ENCODE data around the gene LRRC45. TPM values are rescaled to one million over a fixed set of nuclear protein-coding genes. Genes with fewer than 3 reads are reported as not detected.

Gene LRRC45
- total and polyA plus RNA-seq, 2 donors (not counting 3 experiments of a cell fraction or from before 2014, with no cell fraction given) = 7.6 to 22.9 TPM

- Histone ChIP-seq H2AFZ (ENCODE audit: low read depth, low read length) (peak within 1 kb of the TSS; percentile 87), H3K9ac (replicated peaks; ENCODE audit: extremely low read depth, insufficient read depth, low read length) (peak within 1 kb of the TSS; percentile 78), H3K27ac (ENCODE audit: insufficient read depth, low read depth, low read length) (peak within 1 kb of the TSS; percentile 36), H3K4me3 (replicated peaks in 1 of 3; ENCODE audit: insufficient read depth in 1 of 3, low read depth in 1 of 3, low read length in 3 of 3) (peak within 1 kb of the TSS; percentile 58 to 71 (median 69)), H3K9me1 (replicated peaks; ENCODE audit: control insufficient read depth, extremely low read depth, insufficient read depth, low read length) (no peaks in the 10 kb centered on the region), H3K9me3 (replicated peaks; ENCODE audit: control insufficient read depth, insufficient read depth, low read length) (no peaks in the 10 kb centered on the region), H3K4me1 (ENCODE audit: control insufficient read depth, extremely low read depth, insufficient read depth, low read length) (peaks cover 9% of the 10 kb centered on the region), H3K27me3 (ENCODE audit: control insufficient read depth in 2 of 2, insufficient read depth in 2 of 2, low read length in 2 of 2) (no peaks in the 10 kb centered on the region), H3K4me2 (ENCODE audit: insufficient read depth, low read length) (peak within 1 kb of the TSS; percentile 67), H4K20me1 (replicated peaks; ENCODE audit: control insufficient read depth, extremely low read depth, insufficient read depth, low read length) (no peaks in the 10 kb centered on the region), H3K79me2 (ENCODE audit: control insufficient read depth, insufficient read depth, low read length) (peaks cover 4% of the 10 kb centered on the region), H3K36me3 (ENCODE audit: control insufficient read depth in 2 of 2, extremely low read depth in 1 of 2, insufficient read depth in 2 of 2, low read length in 2 of 2) (no peaks in the 10 kb centered on the region)
- dilution Hi-C loops (cut with MboI; ENCODE audit: extremely low pct_ligation_motif_present, low sequenced_read_pairs) = no loop called here
- FAIRE-seq (peak; percentile 99), DNase-seq (ENCODE audit: low read depth, low spot score) (peak; percentile 97)
- CTCF ChIA-PET = interaction anchor here (0.6 to 1.5 kb wide), 21 partner anchors 8 to 312 kb away, joined by 3 to 19 read pairs (median 5); partner anchors contain the start of genes CENPX, FASN, GPS1 and LRRC45
- POLR2A ChIA-PET = interaction anchor here (1.1 kb wide), 1 partner anchor 117 kb away, joined by 3 read pairs; no protein-coding TSS in a partner anchor
- intact Hi-C loops (cut with micrococcal nuclease) = loop anchor here (1.0 to 10.0 kb wide), 4 partner anchors 14 to 378 kb away; partner anchors contain the start of genes HEXD, LRRC45 and OGFOD3
- TF ChIP-seq, protein P1, sequence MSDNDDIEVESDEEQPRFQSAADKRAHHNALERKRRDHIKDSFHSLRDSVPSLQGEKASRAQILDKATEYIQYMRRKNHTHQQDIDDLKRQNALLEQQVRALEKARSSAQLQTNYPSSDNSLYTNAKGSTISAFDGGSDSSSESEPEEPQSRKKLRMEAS (IDR thresholded peaks at IDR 0.05; ENCODE audit: insufficient read depth, insufficient read length) = peak; percentile 24
- TF ChIP-seq POLR2A (IDR thresholded peaks at IDR 0.05; ENCODE audit: low read depth, low read length) (peak; percentile 80), EZH2 (IDR thresholded peaks at IDR 0.05; ENCODE audit: borderline replicate concordance, low read depth, low read length, severe bottlenecking) (no peak), JUN (IDR thresholded peaks at IDR 0.05; ENCODE audit: borderline replicate concordance, insufficient read depth, insufficient read length, low read depth) (no peak), MYC (IDR thresholded peaks at IDR 0.05; ENCODE audit: low read depth, low read length) (no peak), CTCF (IDR thresholded peaks at IDR 0.05; ENCODE audit: extremely low read depth in 1 of 2, insufficient read depth in 1 of 2, low read depth in 1 of 2, low read length in 2 of 2) (peak; percentile 87 to 92), POLR2AphosphoS5 (IDR thresholded peaks at IDR 0.05; ENCODE audit: insufficient read depth, low read depth, low read length) (peak; percentile 71), GATA2 (IDR thresholded peaks at IDR 0.05; ENCODE audit: insufficient read depth, insufficient read length, low read depth, low read length) (no peak), FOS (IDR thresholded peaks at IDR 0.05; ENCODE audit: borderline replicate concordance, insufficient read depth, low read length) (no peak)
- no TSS peak for BruUV-seq (replicated peaks)
Observed at GRCh38 chr17:82037092-82037888, 14.2 kb downstream of the LRRC45 start, which contains the start of gene DCXR. Gene DCXR, minus strand, starts transcription at chr17:82037697. Its CDS starts 15 bp downstream, at chr17:82037682.

All from endothelial cell of umbilical vein (primary cell).